Spinal cord (tissue), 10 donors: Measurements from ENCODE around the gene WNK4. TPM values are rescaled to one million over a fixed set of nuclear protein-coding genes. Genes with fewer than 3 reads are reported as not detected.

Experiments used
- DNase-seq, 6 donors: peaks; one replicate each; pipeline versions ENCODE4 v3.0.0 to v3.0.0-alpha.2; 2013 to 2015; ENCODE audit warnings: low spot score in 6 of 6, low read depth in 4 of 6
- H3K27ac ChIP-seq: one replicate; pipeline ENCODE4 v1.5.1; 2013; ENCODE audit warnings: low read depth, low read length, control low read depth
- H3K27me3 ChIP-seq: one replicate; pipeline ENCODE4 v1.6.1; 2013; ENCODE audit warnings: low read length; ENCODE audit not compliant: control insufficient read depth, insufficient read depth
- H3K36me3 ChIP-seq: one replicate; pipeline ENCODE4 v1.6.1; 2013; ENCODE audit warnings: low read length; ENCODE audit not compliant: control insufficient read depth, insufficient read depth
- H3K4me1 ChIP-seq: one replicate; pipeline ENCODE4 v1.6.1; 2013; ENCODE audit warnings: low read length; ENCODE audit not compliant: control insufficient read depth, insufficient read depth
- H3K4me3 ChIP-seq: one replicate; pipeline ENCODE4 v1.5.1; 2013; ENCODE audit warnings: low read depth, low read length, control low read depth
- H3K9me3 ChIP-seq: one replicate; pipeline ENCODE4 v1.6.1; 2013; ENCODE audit warnings: low read length; ENCODE audit not compliant: control insufficient read depth, insufficient read depth
- WGBS: methylation state at CpG from one replicate; pipeline ENCODE4 v1.1.5; 2013; ENCODE audit warnings: missing lambda C conversion rate; ENCODE audit not compliant: insufficient coverage; 5-methylcytosine and 5-hydroxymethylcytosine counted together
- polyA plus RNA-seq, 2 donors: library from polyadenylated mRNA; unstranded; fragments of 120-200 nt; gene quantifications; one replicate each; pipeline ENCODE4 v1.2.1, GENCODE V29; 2013; ENCODE audit not compliant: insufficient read length in 2 of 2
- total RNA-seq, 2 donors: library from RNA; depleted of rRNA in 1 of 2; stranded (reverse); fragments of 120-200 nt in 1 of 2; fragments of >200 nt in 1 of 2; gene quantifications; one replicate each; pipeline versions ENCODE4 v1.2.3 to v1.2.4, GENCODE V29; 2013 to 2014
- donor health status: healthy.

WNK4 gene
- total and polyA plus RNA-seq, 4 donors, result 1.9 to 14.1 (median 7.3) TPM

DNA sequence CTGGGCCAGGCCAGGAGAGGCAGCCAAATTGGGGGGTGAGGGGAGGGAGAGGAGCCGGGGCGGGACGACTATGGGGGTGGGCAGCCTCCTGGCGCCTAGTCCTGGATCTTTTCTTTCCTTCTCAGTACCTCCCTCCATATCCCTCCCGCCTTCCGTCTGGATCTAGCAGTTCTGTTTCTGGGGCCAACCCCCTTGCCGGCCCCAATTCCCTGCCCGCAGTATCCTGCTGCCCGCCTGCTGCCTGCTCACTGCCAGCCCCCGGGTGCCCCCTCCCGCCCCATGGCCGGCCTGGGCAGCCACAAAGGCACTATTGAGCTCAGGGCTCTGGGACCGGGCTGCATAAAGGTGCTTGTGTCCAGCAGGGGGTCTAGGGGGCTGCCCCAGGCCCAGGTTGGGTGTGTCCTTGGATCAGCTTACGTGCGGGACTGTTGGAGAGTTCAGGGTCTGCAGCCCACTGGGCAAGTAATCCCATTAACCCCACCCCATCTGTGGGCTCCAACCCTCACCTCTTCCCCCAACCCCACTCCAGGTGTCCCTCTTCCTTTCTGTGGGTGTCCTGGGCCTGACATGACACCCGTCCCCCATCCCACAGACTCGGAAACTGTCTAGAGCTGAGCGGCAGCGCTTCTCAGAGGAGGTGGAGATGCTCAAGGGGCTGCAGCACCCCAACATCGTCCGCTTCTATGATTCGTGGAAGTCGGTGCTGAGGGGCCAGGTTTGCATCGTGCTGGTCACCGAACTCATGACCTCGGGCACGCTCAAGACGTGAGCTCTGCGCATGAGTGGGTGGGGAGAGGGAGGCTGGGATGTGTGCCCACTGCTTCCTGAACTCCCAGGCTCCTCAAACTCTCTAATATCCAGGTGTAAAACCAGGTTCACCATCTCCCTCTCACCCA lies 2.0 kb downstream of the WNK4 start:
- no peak overlapping the region for H3K27ac ChIP-seq
- 30% methylated on average over 22 of the region's 29 CpGs for WGBS
- peaks cover 76% of the 10 kb centered on the region for H3K27me3 ChIP-seq
- H3K36me3 ChIP-seq, result peaks cover 16% of the 10 kb centered on the region
- H3K4me1 ChIP-seq, result peaks cover 48% of the 10 kb centered on the region
- no peaks in the 10 kb centered on the region for H3K9me3 ChIP-seq
- peak overlapping the region; percentile 48 for H3K4me3 ChIP-seq
- DNase-seq, result no peak

GRCh38 chr17:42783062-42783790 lies 2.8 kb downstream of the WNK4 start:
- no peak overlapping the region for H3K4me3 ChIP-seq
- WGBS, result 30% methylated on average over 8 of the region's 9 CpGs
- H3K36me3 ChIP-seq, result peaks cover 8% of the 10 kb centered on the region
- H3K4me1 ChIP-seq, result peaks cover 48% of the 10 kb centered on the region
- H3K9me3 ChIP-seq, result no peaks in the 10 kb centered on the region
- peaks cover 84% of the 10 kb centered on the region for H3K27me3 ChIP-seq
- no peak for DNase-seq
- H3K27ac ChIP-seq, result no peak overlapping the region

DNA sequence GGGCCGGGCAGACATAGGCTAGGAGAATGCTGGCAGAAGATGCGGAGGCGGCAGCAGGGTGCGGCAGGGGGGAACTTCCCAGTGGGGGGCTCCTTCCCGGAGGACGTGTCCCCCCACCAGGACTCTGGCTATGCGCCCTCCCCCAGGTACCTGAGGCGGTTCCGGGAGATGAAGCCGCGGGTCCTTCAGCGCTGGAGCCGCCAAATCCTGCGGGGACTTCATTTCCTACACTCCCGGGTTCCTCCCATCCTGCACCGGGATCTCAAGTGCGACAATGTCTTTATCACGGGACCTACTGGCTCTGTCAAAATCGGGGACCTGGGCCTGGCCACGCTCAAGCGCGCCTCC lies 3.4 kb downstream of the WNK4 start:
- DNase-seq, result no peak
- peaks cover 3% of the 10 kb centered on the region for H3K36me3 ChIP-seq
- no peaks in the 10 kb centered on the region for H3K9me3 ChIP-seq
- H3K27ac ChIP-seq, result no peak overlapping the region
- WGBS, result 20% methylated on average over 22 of the region's 22 CpGs
- H3K4me3 ChIP-seq, result no peak overlapping the region
- H3K4me1 ChIP-seq, result peaks cover 48% of the 10 kb centered on the region
- H3K27me3 ChIP-seq, result peaks cover 90% of the 10 kb centered on the region

DNA sequence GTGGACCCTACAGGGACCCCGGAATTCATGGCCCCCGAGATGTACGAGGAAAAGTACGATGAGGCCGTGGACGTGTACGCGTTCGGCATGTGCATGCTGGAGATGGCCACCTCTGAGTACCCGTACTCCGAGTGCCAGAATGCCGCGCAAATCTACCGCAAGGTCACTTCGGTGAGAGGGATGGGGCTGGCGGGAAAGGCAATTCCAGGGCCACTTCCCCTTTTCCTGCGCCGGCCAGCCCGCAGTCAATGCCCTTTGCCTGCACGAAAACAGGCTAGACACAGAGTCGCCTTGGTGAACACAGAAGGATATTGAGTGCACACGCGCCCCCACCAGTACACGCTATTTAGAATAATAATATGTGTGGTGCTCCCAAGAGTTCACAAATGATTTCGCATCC lies 4.0 kb downstream of the WNK4 start:
- Histone ChIP-seq H3K4me1 (peaks cover 48% of the 10 kb centered on the region), H3K36me3 (no peaks in the 10 kb centered on the region), H3K27me3 (peaks cover 92% of the 10 kb centered on the region), H3K4me3 (no peak overlapping the region), H3K27ac (no peak overlapping the region), H3K9me3 (no peaks in the 10 kb centered on the region)
- peak in 1 of 6 donors; percentile 24 for DNase-seq
- WGBS, result 27% methylated on average over 21 of the region's 25 CpGs

GRCh38 chr17:42784811-42785592 lies 4.6 kb downstream of the WNK4 start:
- Histone ChIP-seq H3K27me3 (peaks cover 88% of the 10 kb centered on the region), H3K27ac (no peak overlapping the region), H3K4me3 (no peak overlapping the region), H3K36me3 (no peaks in the 10 kb centered on the region), H3K9me3 (no peaks in the 10 kb centered on the region), H3K4me1 (peaks cover 45% of the 10 kb centered on the region)
- DNase-seq, result no peak
- 14% methylated on average over 45 of the region's 52 CpGs for WGBS

DNA sequence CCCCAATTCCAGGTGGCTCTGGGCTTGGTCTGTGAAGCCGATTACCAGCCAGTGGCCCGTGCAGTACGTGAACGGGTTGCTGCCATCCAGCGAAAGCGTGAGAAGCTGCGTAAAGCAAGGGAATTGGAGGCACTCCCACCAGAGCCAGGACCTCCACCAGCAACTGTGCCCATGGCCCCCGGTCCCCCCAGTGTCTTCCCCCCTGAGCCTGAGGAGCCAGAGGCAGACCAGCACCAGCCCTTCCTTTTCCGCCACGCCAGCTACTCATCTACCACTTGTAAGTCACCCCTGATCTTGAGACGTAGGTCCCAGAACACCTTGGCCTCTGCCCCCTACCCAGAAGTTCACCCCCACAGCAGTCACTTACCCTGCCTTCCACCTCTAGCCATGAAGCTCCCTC lies 6.9 kb downstream of the WNK4 start:
- DNase-seq, result no peak
- Histone ChIP-seq H3K27me3 (peaks cover 67% of the 10 kb centered on the region), H3K4me3 (no peak overlapping the region), H3K36me3 (no peaks in the 10 kb centered on the region), H3K4me1 (peaks cover 26% of the 10 kb centered on the region), H3K9me3 (no peaks in the 10 kb centered on the region), H3K27ac (no peak overlapping the region)
- 87% methylated on average over 11 of the region's 11 CpGs for WGBS

DNA sequence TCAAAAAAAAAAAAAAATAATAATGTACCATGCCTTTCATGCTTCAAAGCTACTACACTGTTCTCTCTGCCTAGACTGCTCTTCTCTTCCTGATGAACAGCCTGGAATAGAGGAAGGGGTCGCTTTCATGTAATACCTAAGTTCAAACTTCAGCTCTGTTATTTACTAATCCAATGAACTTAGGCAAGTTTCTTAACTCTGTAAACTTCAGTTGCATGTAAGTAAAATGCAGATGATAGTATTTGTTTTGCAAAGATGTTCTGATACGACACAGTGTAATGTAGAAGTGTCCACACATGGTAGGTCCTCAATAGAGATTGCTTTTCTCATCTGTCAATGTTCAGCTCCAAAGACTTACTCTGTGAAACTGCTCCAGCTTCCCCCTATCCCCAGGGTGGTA lies 11.5 kb downstream of the WNK4 start:
- no peak overlapping the region for H3K27ac ChIP-seq
- H3K4me1 ChIP-seq, result no peaks in the 10 kb centered on the region
- DNase-seq, result no peak
- H3K27me3 ChIP-seq, result peaks cover 21% of the 10 kb centered on the region
- no peak overlapping the region for H3K4me3 ChIP-seq
- 100% methylated on average over 1 of the region's 2 CpGs for WGBS
- H3K9me3 ChIP-seq, result no peaks in the 10 kb centered on the region
- peaks cover 18% of the 10 kb centered on the region for H3K36me3 ChIP-seq

GRCh38 chr17:42792545-42792944 lies 12.1 kb downstream of the WNK4 start:
- peaks cover 18% of the 10 kb centered on the region for H3K36me3 ChIP-seq
- H3K9me3 ChIP-seq, result no peaks in the 10 kb centered on the region
- DNase-seq, result no peak
- peaks cover 15% of the 10 kb centered on the region for H3K27me3 ChIP-seq
- no peak overlapping the region for H3K4me3 ChIP-seq
- WGBS, result 20% methylated on average over 1 of the region's 5 CpGs
- H3K27ac ChIP-seq, result no peak overlapping the region
- peaks cover 3% of the 10 kb centered on the region for H3K4me1 ChIP-seq

DNA sequence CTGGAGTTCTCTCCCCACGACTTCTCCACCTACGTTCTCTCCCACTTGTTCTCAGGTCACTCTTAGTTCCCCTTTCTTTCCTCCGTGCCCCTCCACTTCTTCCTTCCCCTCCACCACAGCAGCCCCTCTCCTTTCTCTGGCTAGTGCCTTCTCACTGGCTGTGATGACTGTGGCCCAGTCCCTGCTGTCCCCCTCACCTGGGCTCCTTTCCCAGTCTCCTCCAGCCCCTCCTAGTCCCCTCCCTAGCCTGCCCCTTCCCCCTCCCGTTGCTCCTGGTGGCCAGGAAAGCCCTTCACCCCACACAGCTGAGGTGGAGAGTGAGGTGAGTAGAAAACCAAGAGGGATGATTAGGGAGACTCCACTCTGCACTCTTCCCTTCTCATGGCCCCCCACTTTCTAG lies 14.7 kb downstream of the WNK4 start:
- Histone ChIP-seq H3K9me3 (no peaks in the 10 kb centered on the region), H3K4me1 (peaks cover 15% of the 10 kb centered on the region), H3K27me3 (no peaks in the 10 kb centered on the region), H3K36me3 (peaks cover 18% of the 10 kb centered on the region), H3K4me3 (no peak overlapping the region), H3K27ac (no peak overlapping the region)
- DNase-seq, result no peak
- 92% methylated on average over 3 of the region's 4 CpGs for WGBS
